Upper lobe of right lung (tissue), 1 donor: ENCODE data around the gene PPCS. TPM values are rescaled to one million over a fixed set of nuclear protein-coding genes. Genes with fewer than 3 reads are reported as not detected.

Experiments
- ATAC-seq: fragments of 200-7000 bp; cut with Tn5 transposase; one replicate; pipeline ENCODE4 v1.9.1; 2020; ENCODE audit warnings: mild to moderate bottlenecking, moderate library complexity
- DNase-seq: peaks from one replicate; pipeline ENCODE4 v3.0.0-alpha.2; 2020
- H3K27ac ChIP-seq: fragments of 200-600 bp; one replicate; pipeline ENCODE4 v1.8.0; 2022
- H3K27me3 ChIP-seq: fragments of 200-600 bp; one replicate; pipeline ENCODE4 v1.8.0; 2022; ENCODE audit warnings: mild to moderate bottlenecking
- H3K36me3 ChIP-seq: fragments of 200-600 bp; one replicate; pipeline ENCODE4 v1.8.0; 2022
- H3K4me1 ChIP-seq: fragments of 200-600 bp; one replicate; pipeline ENCODE4 v1.8.0; 2022
- H3K4me3 ChIP-seq: fragments of 200-600 bp; one replicate; pipeline ENCODE4 v1.8.0; 2022; ENCODE audit warnings: mild to moderate bottlenecking
- H3K9me3 ChIP-seq: fragments of 200-600 bp; one replicate; pipeline ENCODE4 v1.8.0; 2022
- CTCF ChIP-seq: fragments of 200-600 bp; IDR thresholded peaks from one replicate; pipeline ENCODE4 v1.8.0; 2022; ENCODE audit warnings: antibody characterized with exemption
- intact Hi-C: fragments of 100-400 bp; cut with DNase I; formaldehyde crosslinking; loops from one replicate; pipeline ENCODE4 v1.11.0; 2022
- total RNA-seq: library from RNA; stranded (reverse); fragmentation: NEBNext Ultra II Directional; extraction: Animal tissue kit (Norgen Biotek cat#: 25700); gene quantifications from one replicate; pipeline ENCODE4 v1.2.1, GENCODE V29; 2021
- donor health status: DM: no; HTN: yes; CAD: no; lungs with severe emphysema.

PPCS gene
- total RNA-seq, 1 donor from 2014 or later = 52.8 TPM

- H3K27me3 ChIP-seq = no peaks in the 10 kb centered on the region
- intact Hi-C loops = no loop called here
- no peak for DNase-seq
Observed at GRCh38 chr1:42450061-42450460, 6.3 kb upstream of the PPCS start.

GRCh38 chr1:42453386-42453785 lies 3.0 kb upstream of the PPCS start:
- ATAC-seq = no peak
- no peak for TF ChIP-seq CTCF
- Histone ChIP-seq H3K27ac (no peak overlapping the region), H3K4me3 (no peak overlapping the region), H3K4me1 (peaks cover 8% of the 10 kb centered on the region), H3K27me3 (no peaks in the 10 kb centered on the region), H3K36me3 (peaks cover 6% of the 10 kb centered on the region), H3K9me3 (no peaks in the 10 kb centered on the region)
- no peak for DNase-seq
- intact Hi-C loops = no loop called here

More at GRCh38 chr1:42450061-42450460, 6.3 kb upstream of the PPCS start:
- H3K4me1 ChIP-seq = no peaks in the 10 kb centered on the region
- no peak for TF ChIP-seq CTCF
- H3K9me3 ChIP-seq = no peaks in the 10 kb centered on the region
- no peaks in the 10 kb centered on the region for H3K36me3 ChIP-seq
- no peak overlapping the region for H3K27ac ChIP-seq
- no peak overlapping the region for H3K4me3 ChIP-seq
- no peak for ATAC-seq

GRCh38 chr1:42454403-42454802 lies 1.9 kb upstream of the PPCS start:
- no peaks in the 10 kb centered on the region for H3K27me3 ChIP-seq
- H3K9me3 ChIP-seq = no peaks in the 10 kb centered on the region
- DNase-seq (no peak), ATAC-seq (no peak)
- peaks cover 8% of the 10 kb centered on the region for H3K4me1 ChIP-seq
- no peak overlapping the region for H3K4me3 ChIP-seq
- intact Hi-C loops = no loop called here
- H3K27ac ChIP-seq = no peak overlapping the region
- no peak for TF ChIP-seq CTCF
- H3K36me3 ChIP-seq = peaks cover 15% of the 10 kb centered on the region

- ATAC-seq = peak; percentile 78
- intact Hi-C loops = no loop called here
- TF ChIP-seq CTCF = no peak
- H3K27me3 ChIP-seq = no peaks in the 10 kb centered on the region
- H3K27ac ChIP-seq = peak overlapping the region; percentile 98
- no peaks in the 10 kb centered on the region for H3K9me3 ChIP-seq
- H3K4me3 ChIP-seq = peak overlapping the region; percentile 97
- peaks cover 8% of the 10 kb centered on the region for H3K4me1 ChIP-seq
- peaks cover 34% of the 10 kb centered on the region for H3K36me3 ChIP-seq
- DNase-seq = no peak
Observed at GRCh38 chr1:42456754-42457089, 379 bp downstream of the PPCS start.

GRCh38 chr1:42461196-42461595 lies 4.9 kb downstream of the PPCS start:
- ATAC-seq (no peak), DNase-seq (no peak)
- TF ChIP-seq CTCF = no peak
- no peak overlapping the region for H3K4me3 ChIP-seq
- H3K9me3 ChIP-seq = no peaks in the 10 kb centered on the region
- peaks cover 23% of the 10 kb centered on the region for H3K4me1 ChIP-seq
- H3K27ac ChIP-seq = no peak overlapping the region
- peaks cover 34% of the 10 kb centered on the region for H3K36me3 ChIP-seq
- H3K27me3 ChIP-seq = no peaks in the 10 kb centered on the region
- intact Hi-C loops = no loop called here
